Nucleus accumbens (tissue), 56 donors: ENCODE results near the gene SH2D7.
"Not testable (repeated sequence)": the region's sequence is repeated elsewhere in the genome, so short reads cannot be mapped to it uniquely, and the experiment has no call there.

ENCODE experiments used
- DNase-seq, 56 donors: peaks; one replicate each; lab custom pipeline; 2025; lab: John Stamatoyannopoulos, UW

Gene SH2D7

DNA sequence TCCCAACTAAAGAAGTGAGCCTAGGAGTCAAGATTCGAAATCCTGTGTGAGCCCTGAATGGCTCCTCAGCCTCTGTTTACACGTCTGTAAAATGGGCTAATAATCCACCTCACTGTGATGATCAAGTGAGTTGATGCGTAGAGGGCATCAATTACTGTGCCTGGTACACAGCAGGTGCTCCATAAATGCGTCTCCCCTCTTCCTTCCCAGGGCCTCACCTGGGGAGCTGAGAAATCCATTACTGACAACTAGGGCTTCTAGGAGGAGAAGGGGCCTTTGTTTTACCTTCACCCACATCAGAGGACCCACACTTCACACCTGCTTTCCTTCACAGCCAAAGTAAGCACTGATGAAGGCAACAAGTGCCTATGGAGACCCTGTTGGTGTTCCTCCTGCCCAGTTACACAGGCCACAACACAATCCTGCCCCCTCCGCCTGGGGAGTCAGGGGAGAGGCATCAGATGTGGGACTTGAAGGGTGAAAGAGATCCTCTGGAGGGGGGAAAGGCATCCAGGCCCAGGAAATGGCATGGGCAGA, 37.5 kb downstream of the SH2D7 start:
- DNase-seq, result no peak

DNA sequence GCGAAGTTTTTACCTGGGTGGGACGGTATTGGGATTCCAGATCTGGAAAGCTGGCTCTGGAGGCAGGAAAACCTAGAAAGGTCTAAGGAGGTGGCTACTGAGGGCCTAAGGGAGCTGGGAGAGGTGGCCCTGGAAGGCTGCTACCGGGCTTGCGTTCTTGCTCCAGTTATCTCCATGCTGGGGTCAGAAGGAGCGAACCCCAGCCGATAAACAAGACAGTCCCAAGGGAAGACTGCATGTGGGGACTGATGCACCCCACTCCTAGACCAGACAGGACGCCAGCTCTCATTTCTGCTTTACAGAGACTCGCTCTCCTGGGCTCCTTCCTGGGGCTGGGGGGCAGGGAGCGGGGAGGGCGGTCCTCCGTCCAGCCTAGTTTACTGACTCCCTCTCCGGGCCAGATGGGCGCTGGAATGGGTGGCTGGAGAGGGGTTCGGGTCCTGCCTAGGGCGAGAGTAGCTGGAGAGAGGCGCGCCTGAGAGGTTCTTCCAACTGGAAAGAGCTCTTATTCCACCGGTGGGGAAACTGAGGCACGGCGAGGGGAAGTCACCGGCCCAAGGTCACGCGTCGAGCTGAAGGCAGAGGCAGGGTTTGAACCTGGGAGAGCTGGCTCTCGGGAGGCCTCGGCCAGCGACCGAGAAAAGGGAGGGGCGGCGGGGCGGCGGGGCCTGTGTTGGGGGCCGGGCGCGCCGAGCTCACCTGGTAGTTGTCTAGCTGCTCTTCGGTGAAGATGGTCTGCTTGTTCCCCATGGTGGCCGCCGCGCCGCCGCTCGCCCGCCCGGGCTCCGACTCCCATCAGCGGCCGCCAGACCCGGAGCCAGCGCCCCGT, 38.3 kb downstream of the SH2D7 start:
- DNase-seq, result peak in 1 of 56 donors; percentile 30

DNA sequence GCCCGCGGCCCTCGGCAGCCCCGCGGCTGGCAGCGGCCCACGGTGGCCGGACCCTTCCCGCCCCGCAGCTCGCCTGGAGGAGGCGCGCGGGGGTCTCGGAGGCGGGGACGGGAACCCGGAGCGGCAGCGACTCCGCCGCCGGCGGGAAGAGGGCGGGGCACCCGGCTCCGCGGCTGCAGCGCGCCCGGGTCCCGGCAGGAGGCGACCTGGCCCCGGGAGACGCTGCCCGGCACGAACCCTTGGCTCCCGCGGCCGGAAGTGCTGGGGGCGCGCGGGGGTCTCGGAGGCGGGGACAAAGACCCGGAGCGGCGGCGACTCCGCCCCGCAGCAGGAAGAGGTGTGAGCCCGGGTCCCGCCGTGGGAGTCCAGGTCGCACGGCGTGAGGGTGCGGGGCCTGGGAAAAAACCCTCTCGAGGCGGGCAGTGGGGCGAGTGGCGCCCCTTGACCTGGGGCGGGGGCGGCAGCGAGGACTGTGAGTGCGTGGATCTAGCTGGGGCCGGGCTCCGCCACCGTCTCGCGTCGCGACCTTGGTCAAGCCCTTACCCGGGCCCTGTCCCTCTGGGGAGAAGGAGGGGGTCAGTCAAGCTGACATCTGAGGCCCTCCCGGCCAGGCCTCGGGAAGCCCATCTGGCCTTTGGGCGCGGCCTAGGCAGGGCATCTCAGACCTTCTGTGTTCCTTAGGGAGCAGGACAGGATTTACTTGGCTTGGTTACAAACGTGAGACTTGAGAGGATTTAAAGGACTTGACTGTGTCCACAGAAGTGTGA, 39.1 kb downstream of the SH2D7 start, which contains the start of gene CIB2:
Gene CIB2 (minus strand): TSS at position 151 of the 767 bp plus-strand sequence. CDS start 230 bp downstream, outside the sequence.
- DNase-seq, result peak in 41 of 56 donors; percentile 3 to 76 (median 42)

DNA sequence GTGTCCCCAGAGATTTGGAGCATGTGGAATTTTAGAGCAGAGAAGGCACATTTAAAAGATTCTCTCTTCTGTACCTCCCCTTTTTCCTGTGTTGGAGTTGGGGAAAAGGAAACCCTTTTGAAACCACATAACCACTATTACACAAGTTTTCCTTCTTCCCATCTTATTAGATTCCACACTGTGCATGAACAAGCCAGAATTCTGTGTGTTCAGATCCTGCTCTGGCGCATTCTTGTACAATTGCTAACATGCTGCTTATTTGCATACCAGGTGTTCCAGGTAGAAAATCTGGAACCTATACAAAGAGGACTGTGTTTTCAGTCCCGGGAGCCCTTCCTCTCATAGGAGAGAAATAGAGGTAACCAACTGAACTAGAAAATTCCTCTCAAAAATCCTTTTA, 41.4 kb downstream of the SH2D7 start:
- DNase-seq, result no peak

DNA sequence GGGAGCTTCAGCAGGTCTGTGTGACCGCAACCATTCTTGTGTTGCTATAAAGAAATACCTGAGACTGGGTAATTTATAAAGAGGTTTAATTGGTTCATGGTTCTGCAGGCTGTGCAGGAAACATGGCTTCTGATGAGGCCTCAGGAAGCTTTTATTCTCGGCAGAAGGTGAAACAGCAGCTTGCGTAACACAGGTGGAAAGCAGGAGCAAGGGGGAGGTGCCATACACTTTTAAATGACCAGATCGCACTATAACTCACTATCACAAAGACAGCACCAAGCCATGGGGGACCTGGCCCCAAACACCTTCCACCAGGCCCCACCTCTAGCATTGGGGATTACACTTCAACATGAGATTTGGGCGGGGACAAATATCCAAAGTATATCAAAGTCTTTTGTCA, 47.2 kb downstream of the SH2D7 start:
- DNase-seq, result no peak

DNA sequence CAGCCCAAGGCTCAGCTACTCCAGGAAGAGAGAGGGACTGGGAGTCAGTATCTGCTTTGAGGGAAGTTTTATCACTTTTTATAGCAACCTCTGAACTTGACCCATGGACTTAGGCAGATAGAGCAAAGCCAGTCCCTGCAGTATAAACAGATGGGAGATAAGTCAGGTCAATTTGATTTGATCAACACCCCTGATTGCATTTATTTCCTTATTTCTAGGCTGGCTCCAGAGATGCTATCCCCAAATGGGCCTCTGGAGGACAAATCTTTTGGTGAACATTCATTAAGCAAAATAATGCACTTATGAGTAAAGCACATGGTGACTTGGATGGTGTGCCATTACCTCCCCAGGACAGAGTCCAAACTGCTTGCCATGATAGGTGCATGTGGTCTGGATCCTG, 47.9 kb downstream of the SH2D7 start:
- DNase-seq, result no peak

DNA sequence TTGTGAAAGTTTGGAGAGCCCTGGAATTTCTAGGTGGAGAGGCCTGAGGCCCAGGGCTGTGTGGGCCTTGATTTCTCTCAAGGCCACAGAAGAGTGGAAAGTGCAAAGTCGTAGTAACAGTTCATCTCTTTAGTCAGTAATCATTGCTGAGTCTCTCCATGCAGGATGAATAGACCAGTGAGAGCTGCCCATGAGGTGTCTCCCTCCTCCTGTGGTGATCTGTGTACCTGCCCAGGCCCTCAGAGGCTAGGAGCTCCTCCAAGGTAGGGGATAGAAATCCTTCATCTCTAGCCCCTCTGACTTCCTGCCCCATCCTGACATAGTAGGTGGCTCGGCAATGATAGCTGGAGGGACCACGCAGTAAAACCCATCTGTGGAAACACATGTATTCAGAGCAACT, 50.0 kb downstream of the SH2D7 start:
- no peak for DNase-seq

DNA sequence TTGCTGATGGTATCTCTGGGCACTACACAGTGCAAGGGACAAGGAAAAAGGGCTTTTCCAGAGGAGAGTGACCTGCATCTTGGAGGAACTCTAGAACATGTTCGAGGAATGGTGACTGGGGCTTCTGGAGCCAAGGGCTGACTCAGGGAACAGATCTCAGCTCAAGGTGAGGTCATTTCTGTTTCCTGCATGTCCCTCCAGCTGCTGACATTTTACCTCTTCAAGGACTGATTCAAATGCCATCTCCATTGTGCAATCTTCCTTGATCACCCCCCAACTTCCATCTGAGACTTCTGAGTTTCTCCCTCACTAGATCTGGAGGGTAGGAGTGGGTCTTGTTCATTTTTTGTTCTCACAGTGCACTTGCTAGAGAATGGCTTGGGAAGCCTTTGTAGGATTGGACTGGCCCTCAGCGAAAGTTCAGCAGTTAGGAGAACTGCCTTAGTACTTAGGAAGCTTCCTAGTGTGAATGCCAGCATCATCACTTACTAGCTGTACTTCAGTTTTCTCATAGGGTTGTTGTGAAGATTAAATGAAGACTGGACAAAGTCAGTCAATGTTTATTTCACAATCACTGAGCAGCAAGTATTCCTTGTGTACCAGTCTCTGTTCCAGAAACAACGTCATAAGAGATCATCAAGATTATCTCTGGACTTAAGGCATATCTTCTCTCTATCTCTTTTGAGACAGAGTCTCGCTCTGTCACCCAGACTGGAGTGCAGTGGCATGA, 54.2 kb downstream of the SH2D7 start:
- DNase-seq, result no peak

DNA sequence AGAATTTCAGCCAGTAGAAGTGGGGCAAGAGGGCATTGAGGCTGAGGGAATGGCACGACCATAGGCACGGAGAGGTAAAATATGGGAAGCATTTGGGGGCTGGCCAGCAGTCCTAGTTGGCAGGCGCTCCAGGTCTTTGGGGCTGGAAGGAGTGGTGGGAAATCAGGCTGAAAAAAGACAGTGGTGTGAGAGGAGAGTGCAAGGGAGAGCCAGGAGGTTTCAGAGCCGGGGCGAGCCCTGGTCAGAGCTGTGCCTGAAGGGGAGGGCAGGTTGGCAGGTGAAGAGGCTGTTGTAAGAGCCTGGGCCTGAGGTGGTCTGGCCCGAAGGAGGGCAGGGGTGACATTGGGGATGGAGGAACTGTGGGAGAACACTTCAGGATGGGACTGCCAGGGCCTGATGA, 55.2 kb downstream of the SH2D7 start:
- no peak for DNase-seq

DNA sequence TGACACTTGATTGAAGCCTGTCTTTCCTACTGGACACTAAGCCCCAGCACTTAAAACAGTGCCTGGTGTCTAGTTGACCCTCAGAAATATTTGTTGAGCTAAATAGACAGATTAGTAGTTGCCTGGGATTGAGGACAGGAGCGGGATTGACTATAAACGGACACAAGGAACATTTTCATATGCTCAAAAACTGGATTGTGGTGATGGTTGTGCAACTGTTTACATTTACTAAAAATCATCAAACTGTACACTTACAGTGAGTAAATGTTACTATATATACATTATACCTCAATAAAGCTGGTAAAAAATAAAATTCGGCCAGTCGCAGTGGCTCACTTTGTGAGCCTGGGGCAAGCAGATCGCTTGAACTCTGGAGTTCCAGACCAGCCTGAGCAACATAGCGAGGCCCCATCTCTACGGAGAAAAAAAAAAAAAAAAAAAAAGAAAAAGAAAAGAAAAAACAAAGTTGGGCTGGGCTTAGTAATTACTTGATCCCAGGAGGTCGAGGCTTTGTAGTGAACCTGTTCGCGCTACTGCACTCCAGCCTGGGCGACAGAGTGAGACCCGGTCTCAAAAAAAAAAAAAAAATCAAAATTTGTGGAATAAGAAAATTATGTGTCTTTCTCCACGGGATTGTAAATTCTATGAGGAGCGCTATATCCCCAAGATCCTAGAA, 56.2 kb downstream of the SH2D7 start:
- no peak for DNase-seq

DNA sequence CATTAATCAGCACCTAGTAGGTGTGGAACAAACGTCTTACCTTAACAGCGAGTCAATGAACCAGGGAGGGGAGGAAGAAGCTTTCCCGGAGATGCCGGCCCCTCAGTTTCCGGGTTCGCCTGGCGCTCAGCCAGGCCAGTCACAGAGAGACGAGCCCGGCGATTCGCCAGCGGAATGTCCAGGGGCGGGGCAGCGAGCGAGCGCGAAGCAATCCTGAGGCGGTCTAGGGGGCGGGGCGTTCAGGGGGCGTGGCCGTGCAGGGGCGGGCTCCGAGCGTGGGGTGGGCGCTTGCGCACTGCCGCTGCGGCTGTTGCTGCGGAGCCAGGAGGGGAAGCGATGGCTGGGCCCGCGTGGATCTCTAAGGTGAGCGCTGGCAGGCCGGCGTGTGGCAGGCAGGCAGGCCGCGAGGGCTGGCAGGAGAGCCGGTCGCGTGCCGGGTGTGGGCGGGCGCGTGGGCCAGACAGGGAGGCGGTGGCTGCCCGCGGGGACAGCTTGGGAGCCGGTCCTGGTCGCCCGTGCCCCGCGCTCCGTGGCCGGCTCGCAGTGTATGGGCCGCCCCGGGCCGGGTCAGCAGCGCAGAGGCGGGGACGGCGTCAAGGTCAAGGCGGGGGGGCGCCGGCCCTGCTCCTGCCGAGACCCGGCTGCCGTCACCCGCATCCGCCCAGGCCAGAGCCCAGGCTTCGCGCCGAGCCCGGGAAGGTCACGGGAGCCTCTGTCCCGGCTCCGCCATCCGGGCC, 56.9 kb downstream of the SH2D7 start, which contains the start of gene IDH3A:
Gene IDH3A (plus strand): TSS at position 295 of the 737 bp plus-strand sequence. CDS start 42 bp downstream, at position 337.
- DNase-seq, result peak; percentile 72 to 99 (median 97)

DNA sequence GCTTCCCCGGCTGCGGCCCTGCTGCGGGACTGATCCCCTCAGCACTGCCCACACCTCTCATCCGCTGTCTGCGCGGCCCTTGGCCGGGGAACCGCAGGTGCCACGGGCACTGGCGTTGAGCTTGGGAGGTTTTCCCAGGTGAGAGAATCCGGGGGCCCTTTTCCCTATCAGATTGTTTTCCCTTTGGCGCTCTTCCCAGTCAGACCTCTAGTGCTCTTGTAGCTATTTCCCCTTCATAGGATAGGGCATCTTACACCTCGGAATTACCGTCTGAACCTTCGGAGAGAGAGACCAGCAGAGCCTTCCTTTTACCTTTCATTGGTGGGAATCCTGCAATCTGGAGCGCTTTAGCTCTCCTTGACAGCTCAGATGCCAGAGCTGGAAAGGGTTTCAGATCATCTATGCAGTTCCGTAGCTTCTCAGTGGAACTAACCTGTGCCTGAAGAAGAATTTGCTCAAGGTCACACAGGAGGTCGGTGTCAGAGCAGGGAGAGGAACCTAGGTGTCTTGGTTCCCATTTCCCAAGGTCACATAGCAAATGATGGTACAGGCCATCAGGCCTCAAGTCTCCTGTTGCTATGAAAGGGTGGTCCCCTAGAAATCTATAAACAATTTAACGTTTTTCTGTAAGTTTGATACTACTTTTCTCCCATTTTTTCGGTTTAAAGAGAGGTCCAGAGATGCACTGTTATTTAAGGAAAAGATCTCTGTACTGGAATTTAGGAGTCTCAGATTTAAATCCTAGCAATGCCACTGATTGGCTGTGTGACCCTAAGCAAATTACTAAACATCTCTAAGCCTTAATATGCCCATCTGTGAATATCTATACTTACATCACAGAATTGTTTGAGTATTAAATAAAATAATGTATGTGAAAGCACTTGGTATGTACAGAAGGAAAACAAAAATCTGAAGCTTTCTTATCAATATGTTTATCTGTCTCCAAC, 57.7 kb downstream of the SH2D7 start:
- DNase-seq, result peak in 6 of 56 donors; percentile 27 to 51 (median 42)

DNA sequence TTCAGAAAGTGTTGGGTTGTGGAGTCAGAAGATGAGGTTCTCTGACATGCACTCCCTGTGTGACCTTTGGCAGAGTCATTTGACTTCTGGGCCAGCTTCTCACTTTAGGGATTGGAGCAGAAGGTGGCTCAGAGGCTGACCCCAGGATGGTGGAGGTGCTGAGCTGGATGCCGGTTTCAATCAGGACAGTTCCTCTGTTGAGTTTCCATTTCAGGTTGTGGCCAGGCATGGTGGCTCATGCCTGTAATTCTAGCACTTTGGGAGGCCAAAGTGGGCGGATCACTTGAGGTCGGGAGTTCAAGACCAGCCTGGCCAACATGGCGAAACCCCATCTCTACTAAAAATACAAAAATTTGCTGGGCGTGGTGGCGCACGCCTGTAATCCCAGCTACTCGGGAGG, 58.7 kb downstream of the SH2D7 start:
- not testable (repeated sequence) for DNase-seq
